ENCODE data around the gene SLC25A1. TPM values are rescaled to one million over a fixed set of nuclear protein-coding genes. Genes with fewer than 3 reads are reported as not detected.

Gene SLC25A1
- total and polyA plus RNA-seq, 2 of the 8 experiments (the other 6 are each of a cell fraction or from before 2014, with no cell fraction given): 110 to 148 TPM

- H3K23ac ChIP-seq (ENCODE audit: insufficient read length): no peak overlapping the region
- no peak overlapping the region for H4K91ac ChIP-seq (replicated peaks; ENCODE audit: insufficient read length, low read length)
- H4K20me1 ChIP-seq (replicated peaks in 1 of 2; ENCODE audit: control insufficient read depth in 1 of 2, insufficient read depth in 2 of 2, low read length in 2 of 2): no peaks in the 10 kb centered on the region
- no peak overlapping the region for H2BK20ac ChIP-seq (ENCODE audit: low read length)
- DNase-seq (ENCODE audit: low read depth in 1 of 2, low spot score in 2 of 2): no peak
- no peak overlapping the region for H2BK15ac ChIP-seq (ENCODE audit: low read length)
- no peak overlapping the region for H2AFZ ChIP-seq (ENCODE audit: low read length)
- no peak overlapping the region for H3K4me2 ChIP-seq (ENCODE audit: insufficient read depth in 1 of 2, low read depth in 2 of 2, low read length in 2 of 2)
- peaks cover 0 to 2% (median 0%) of the 10 kb centered on the region in 4 experiments; a peak in 1 of 7 replicates for H3K4me1 ChIP-seq (replicated peaks in 1 of 4; ENCODE audit: control insufficient read depth in 3 of 4, insufficient read depth in 4 of 4, low read length in 3 of 4)
- POLR2A ChIA-PET (ENCODE audit: partially characterized antibody): interaction anchor here (0.9 to 2.8 kb wide), 2 partner anchors 10 to 15 kb away, joined by 3 to 11 read pairs; partner anchors contain the start of gene SLC25A1
- H3K18ac ChIP-seq (ENCODE audit: extremely low read depth, low read length): no peak overlapping the region
- H3K79me1 ChIP-seq (ENCODE audit: low read depth, low read length): no peaks in the 10 kb centered on the region
- H2BK120ac ChIP-seq (replicated peaks; ENCODE audit: low read depth, low read length): no peak overlapping the region
- H2AK5ac ChIP-seq (ENCODE audit: low read depth, low read length): no peak overlapping the region
- H3K14ac ChIP-seq (ENCODE audit: insufficient read length): no peak overlapping the region
- H4K8ac ChIP-seq (ENCODE audit: extremely low read depth, insufficient read depth, low read length): no peak overlapping the region
- H3K27me3 ChIP-seq (replicated peaks in 1 of 4; ENCODE audit: control insufficient read depth in 3 of 4, extremely low read depth in 1 of 4, insufficient read depth in 3 of 4, low read length in 3 of 4): no peaks in the 10 kb centered on the region
- CTCF ChIA-PET (ENCODE audit: partially characterized antibody): interaction anchor here (0.8 to 1.3 kb wide), 2 partner anchors 15 to 64 kb away, joined by 3 to 4 read pairs; partner anchors contain the start of gene SLC25A1
- no peak for TF ChIP-seq POLR2A (IDR thresholded peaks at IDR 0.05; ENCODE audit: control extremely low read depth in 1 of 2, low read depth in 2 of 2, low read length in 2 of 2)
- TF ChIP-seq PHF8 (conservative IDR thresholded peaks at IDR 0.05; ENCODE audit: low read depth, low read length): no peak
- TF ChIP-seq CHD1 (IDR thresholded peaks at IDR 0.05; ENCODE audit: low read depth, low read length): no peak
- FAIRE-seq: no peak
- H4K5ac ChIP-seq (ENCODE audit: insufficient read length, low read depth, low read length): no peak overlapping the region
- H3K79me2 ChIP-seq (ENCODE audit: control insufficient read depth in 1 of 2, insufficient read depth in 2 of 2, low read length in 2 of 2): no peaks in the 10 kb centered on the region
- no peak overlapping the region for H2BK5ac ChIP-seq (ENCODE audit: low read depth, low read length)
- H3K27ac ChIP-seq (ENCODE audit: low read depth, low read length): no peak overlapping the region
- no peak overlapping the region for H3K4ac ChIP-seq (replicated peaks; ENCODE audit: insufficient read length, low read depth, low read length)
- H3K9me3 ChIP-seq (ENCODE audit: insufficient read depth in 2 of 2, low read depth in 1 of 2, low read length in 1 of 2): no peaks in the 10 kb centered on the region
- no peak overlapping the region for H2BK12ac ChIP-seq (ENCODE audit: low read depth, low read length)
- H3K56ac ChIP-seq (replicated peaks; ENCODE audit: insufficient read length, low read depth, low read length): no peak overlapping the region
- H3K4me3 ChIP-seq (ENCODE audit: extremely low read depth in 1 of 4, insufficient read depth in 2 of 4, low read depth in 3 of 4, low read length in 4 of 4): no peak overlapping the region
- peaks cover 0 to 20% (median 1%) of the 10 kb centered on the region in 4 experiments; a peak in 4 of 8 replicates for H3K36me3 ChIP-seq (ENCODE audit: control insufficient read depth in 2 of 4, insufficient read depth in 4 of 4, low read length in 3 of 4)
- no peak overlapping the region for H3K9ac ChIP-seq (replicated peaks in 1 of 4; ENCODE audit: extremely low read depth in 1 of 4, low read depth in 3 of 4, low read length in 3 of 4)
- 91% methylated on average over 6 of the region's 6 CpGs; no CpG with 5 or more reads in 1 of the 2 experiments for WGBS, 2 experiments (ENCODE audit: extremely low coverage in 1 of 2, insufficient coverage in 1 of 2, insufficient read length in 1 of 2, insufficient replicate concordance in 2 of 2, low coverage in 1 of 2, low lambda C conversion rate in 2 of 2, missing lambda C conversion rate in 1 of 2)
- no peaks in the 10 kb centered on the region for H3K23me2 ChIP-seq (ENCODE audit: low read depth, low read length)
Observed at GRCh38 chr22:19193879-19194278, 15.3 kb upstream of the SLC25A1 start.

Measured in H1 (cell line).